GM18520 (cell line): ENCODE measurements around the gene DIP2B.

Source experiments
- ATAC-seq: cut with Tn5 transposase; IDR thresholded peaks from one replicate; pipeline ENCODE4 v1.9.1; 2021; ENCODE audit not compliant: unreplicated experiment

The DIP2B gene

DNA sequence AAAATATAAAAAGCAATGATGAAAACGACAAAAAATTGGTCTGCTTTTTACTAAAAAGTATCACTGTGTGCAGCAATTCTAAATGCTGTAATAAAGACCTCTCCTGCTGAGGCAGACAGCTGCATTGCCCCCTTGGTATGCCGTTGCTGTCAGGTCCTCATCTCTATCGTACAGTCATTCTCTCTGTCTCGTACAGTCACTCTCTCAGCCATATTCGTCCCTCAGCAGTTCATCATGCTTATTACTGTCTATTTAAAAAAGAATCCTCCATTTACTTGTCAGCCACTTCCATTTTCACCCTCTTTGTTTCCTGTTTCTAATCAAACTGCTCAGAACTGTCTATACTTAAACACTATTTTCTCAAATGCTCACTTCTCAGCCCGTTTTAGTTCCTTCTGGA, 123.6 kb downstream of the DIP2B start:
- ATAC-seq, result no peak

DNA sequence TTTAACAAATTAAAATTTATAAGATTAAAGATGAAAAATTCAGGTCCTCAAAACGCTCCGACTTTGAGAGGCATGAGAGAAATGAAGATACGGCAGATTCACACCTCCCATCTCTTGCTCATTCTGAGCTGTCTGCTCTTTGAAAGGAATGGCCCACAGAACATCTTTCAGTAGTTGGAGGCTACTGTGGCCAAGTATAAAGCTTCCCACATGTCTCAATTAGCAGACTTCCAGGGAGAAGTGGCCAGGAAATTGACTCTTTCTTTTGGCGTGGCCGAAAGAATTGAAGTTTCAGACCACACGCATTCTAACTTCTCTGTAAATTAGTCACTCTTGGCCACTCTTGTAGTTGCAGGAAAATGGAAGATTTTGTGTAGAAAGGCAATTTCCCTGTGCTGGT, 129.2 kb downstream of the DIP2B start:
- ATAC-seq, result no peak

DNA sequence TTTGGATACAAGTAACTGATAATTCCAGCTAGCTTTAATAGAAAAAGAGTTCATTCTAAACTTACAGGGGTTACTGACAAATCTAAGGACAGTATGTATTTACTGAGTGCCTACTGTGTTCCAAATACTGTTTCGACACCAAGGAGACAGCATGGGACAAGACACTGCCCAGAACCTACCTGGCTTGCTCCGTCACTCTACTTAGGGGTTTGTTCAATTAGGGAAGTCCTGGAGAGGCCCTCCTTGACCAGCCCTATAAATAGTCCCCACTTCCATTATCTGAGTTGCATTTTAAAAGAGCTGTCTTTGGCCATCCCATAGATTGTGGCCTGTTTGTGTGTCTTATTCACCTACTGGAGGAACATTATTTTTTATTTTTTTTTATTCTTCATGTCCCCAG, 129.6 kb downstream of the DIP2B start:
- no peak for ATAC-seq

DNA sequence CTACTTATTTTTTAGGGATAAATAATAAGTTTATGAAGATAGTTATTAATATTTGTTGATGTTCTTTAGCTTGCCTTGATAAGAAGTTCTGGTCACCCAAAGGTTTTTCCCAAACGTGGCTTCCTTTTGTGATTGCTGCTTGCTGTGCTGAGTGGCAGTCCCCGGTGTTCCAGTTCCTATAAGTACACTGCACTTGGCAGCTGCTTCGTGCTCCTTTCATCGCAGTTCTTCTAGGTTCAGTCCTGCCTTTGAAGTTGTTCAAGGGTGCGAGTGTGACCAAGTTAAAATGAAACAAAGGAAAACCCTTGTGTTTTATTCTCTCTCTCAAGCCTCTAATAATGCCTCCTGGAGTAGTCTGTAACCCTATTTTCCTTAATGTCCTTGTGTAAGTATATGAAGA, 130.6 kb downstream of the DIP2B start:
- ATAC-seq, result no peak

DNA sequence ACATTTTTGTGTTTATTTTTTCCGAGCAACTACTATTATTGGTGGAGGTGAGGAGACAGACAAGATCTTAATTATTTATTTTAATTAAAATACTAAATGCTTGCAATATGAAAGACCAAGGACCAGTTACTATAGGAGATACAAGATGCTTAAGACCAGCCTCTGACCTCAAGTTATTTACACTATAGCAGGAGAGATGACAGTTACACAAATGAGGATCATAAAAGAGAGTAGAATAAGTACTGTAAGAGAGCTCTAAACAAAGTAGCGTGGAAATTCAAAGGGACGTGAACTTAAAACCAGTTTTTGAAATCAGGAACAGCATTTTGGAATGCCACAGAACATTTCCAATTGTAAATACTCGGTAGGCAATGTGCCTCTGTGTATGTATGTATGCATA, 131.1 kb downstream of the DIP2B start:
- ATAC-seq, result no peak

DNA sequence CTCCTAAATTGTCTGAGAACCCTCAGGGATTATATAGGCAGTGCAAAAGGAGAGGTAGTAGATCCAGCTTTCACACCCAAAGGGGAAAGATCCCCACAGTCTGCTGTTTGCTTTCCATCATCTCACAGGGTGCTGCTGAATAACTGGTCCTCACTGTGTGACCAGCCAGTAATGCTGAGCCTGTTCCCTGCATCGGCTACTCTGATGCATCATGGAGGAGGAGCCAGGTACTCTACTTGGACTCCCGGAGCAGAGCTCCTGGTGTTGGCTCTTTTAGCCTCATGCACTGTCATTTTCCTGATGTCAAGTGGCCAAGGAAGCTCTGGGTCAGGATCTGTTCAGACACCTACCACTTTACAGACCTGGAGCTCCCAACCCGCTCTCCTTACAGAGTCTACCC, 131.7 kb downstream of the DIP2B start:
- no peak for ATAC-seq

DNA sequence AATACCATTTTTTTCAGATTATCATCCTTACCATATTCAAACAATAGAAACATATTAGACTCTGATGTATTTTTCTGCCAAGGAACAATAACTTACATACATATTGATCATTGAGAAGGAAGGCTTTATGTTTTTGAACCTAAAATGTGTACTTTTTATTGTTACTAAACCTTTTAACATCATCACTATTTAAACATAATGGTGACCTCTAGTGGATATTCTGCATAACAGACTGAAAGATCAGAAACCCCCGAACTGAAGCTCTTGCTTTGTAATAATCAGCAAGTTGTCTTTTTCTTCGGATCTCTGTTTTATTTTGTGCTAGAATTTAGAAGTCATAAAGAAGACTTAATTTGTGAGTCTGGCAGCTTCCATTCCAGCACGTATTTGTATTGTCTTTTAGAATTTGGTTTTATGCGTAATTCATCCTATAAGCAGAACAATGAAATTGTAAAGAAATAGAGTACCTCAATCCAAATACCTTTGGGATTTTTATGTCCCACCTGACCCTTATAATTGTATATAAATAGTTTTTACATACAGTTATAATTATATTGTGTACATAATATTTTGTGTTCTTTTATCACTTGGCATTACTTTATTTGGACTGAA, 133.2 kb downstream of the DIP2B start:
- no peak for ATAC-seq

DNA sequence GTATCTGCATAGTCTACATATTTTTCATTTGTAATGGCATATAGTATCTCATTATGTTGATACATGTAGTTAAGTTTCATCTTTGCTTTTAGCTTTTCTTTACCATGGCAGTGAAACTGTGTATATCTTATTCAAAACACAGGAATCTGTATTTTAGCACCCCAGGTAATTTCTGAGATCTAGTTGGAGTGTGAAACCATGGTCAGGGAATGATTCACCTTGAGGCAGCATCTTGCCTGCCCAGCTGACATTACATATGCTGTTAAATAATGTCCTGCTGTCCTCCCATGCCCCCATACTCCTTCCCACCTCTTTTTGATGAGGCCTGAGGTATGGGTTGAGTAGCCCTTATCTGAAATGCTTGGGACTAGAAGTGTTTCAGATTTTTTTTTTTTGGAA, 133.7 kb downstream of the DIP2B start:
- ATAC-seq, result no peak

DNA sequence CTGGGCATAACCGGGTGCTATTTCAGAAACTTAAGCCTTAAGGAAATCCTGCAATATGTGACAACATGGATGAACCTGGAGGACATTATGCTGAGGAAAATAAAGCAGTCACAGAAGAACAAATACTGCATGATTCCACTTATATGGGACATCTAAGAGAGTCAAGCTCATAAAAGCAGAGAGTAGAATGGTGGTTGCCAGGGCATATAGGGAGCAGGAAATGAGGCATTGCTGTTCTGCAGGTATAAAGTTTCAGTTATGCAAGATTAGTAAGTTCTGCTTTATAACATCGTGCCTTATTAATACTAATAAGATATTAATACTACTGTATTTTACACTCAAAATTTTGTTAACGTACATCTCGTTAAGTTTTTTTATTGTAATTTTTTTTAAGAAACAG, 134.9 kb downstream of the DIP2B start:
- no peak for ATAC-seq

DNA sequence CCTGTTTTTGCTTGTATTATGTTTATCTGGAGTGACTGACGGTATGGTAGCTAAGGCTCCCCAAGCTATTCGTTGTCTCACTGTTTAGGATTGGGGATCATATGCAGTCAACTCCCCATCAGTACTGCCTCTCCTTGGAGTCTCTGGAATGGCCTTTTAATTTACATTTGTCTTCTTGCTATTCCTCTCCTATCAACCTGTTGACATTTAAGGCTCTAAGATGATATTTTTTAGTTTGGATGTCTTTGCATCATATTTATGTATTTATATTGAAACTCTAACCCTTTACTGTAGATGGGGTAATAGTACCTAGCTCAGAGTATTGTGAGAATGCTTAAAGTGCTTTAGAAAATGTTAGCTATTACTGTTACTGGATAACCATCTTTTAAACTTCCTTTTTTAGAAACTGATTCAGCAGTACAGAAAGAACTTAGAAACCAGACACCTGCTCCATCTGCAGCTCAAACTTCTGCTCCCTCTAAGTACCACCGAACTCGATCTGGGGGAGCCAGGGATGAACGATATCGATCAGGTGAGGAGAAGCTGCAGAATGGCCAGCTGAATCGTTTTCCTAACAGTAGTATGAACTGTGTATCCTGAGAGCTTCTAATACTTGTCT, 135.6 kb downstream of the DIP2B start:
- no peak for ATAC-seq

DNA sequence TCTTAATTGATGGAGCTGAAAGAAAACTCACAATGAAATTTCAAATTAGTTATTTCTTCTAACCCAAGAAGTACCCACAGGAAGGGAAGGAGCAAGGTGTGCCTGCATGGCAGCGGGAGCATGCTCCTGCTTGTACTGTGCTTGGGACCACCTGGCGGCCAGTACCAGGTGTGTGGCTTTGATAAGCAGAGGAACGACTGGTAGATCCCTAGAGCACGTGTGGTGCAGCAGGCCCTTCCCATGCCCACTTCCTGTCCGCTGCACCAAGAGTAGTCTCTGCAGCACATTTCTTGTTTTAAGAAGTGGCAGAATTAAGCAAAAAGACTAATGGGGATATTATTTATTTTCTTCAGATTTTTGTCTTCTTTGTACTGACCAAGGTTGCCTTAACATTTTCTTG, 136.8 kb downstream of the DIP2B start:
- no peak for ATAC-seq

DNA sequence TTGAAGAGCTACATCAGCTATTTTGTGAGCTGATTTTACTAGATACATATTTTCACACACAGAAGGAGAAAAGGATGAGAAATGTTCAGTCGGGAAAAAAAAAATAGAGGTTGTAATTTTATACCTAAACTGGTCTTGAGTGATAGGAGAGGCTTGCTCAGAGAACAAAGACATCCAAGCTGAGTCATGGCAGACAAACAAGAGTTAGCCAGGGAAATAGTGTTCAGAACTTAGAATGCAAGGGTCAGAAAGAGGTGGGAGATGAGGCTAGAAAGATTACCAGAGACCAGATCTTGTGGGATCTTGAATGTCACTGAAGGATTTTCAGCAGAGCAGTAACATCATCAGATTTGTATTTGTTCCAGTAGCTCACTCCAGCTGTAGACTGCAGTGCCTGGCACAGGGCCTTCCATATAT, 137.3 kb downstream of the DIP2B start:
- ATAC-seq, result no peak

DNA sequence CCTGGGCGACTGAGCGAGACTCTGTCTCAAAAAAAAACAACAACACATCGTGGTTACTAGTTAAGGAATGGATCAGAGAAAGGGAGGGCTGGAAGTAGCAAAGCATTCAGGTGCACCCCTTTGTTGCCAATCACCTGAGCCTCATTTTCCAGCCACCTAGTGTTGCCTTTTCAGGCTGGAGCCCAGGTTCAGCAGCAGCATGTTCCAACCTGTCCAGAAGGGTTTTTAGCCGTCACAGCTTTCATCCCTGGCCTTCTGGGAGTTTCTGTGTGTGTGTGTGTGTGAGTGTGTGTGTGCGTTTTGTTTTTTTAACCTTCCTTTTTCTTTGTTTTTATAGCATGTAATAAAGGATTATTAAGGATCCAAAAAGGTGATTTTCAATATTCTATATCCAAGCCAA, 138.0 kb downstream of the DIP2B start:
- ATAC-seq, result no peak

DNA sequence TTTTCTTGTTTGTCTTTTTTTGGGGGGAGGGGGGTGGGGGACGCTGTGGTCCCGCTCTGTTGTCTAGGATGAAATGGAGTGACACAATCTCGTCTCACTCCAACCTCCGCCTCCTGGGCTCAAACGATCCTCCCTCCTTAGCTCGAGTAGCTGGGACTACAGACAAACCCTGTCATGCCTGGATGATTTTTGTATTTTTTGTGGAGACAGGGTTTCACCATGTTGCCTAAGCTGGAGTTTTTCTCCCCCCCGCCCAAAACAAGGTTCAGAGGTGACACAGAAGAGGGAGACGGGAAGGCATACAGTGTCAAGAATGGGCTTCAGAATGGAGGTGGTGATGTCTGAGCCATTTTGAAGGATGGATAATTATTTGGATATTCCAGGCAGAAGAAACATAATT, 142.2 kb downstream of the DIP2B start:
- ATAC-seq, result no peak

DNA sequence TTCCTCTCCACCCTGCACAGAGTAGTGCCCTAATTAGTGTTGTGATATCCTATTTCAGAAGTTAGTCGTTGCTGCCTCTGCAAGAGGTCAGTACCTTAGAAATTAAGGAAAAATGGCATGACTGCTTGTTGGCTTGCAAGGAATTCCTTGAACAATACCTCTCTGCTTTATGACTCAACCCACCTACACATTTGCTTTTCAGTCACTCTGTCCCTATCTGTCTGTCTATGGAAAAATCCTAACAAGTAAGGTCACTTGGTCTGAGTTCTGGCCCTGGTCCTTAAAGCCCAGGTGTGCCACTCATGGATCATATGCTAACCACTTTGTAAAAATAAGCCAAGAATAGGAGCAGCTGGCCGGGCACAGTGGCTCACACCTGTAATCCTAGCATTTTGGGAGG, 142.7 kb downstream of the DIP2B start:
- no peak for ATAC-seq

DNA sequence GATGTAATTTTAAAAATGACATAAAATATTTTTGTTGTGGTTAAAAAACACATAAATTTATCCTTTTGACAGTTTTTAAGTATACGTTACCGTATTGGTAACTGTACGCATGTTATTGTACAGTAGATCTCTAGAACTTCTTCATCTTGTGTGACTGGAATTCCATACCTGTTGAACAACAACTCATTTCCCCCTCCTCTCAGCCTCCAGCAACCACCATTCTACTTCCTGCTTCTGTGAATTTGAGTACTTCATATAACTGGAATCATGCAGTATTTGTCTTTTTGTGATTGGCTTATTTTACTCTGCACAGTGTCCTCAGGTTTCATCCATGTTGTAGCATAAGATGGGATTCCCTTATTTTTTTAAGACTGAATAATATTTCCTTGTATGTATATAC, 145.5 kb downstream of the DIP2B start:
- no peak for ATAC-seq

DNA sequence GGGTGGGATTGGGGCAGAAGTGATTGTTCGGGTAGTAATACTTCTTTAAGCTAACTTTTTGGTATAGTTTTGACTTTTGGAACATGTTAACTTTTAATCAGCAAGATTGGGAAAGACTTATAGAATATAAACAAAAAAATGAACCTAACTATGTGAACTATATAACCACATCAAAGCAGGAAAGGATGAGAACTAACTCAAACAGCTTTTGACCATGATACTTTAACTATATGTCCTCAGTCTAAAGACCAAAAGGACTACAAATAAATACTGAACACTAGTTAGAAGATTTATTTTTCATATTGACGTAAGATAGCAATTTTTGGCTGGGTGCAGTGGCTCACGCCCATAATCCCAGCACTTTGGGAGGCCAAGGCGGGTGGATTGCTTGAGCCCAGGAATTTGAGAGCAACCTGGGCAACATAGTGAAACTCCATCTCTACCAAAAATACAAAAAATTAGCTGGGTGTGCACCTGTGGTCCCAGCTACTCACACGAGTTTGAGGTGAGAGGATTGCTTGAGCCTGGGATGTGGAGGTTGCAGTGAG, 150.7 kb downstream of the DIP2B start:
- no peak for ATAC-seq

DNA sequence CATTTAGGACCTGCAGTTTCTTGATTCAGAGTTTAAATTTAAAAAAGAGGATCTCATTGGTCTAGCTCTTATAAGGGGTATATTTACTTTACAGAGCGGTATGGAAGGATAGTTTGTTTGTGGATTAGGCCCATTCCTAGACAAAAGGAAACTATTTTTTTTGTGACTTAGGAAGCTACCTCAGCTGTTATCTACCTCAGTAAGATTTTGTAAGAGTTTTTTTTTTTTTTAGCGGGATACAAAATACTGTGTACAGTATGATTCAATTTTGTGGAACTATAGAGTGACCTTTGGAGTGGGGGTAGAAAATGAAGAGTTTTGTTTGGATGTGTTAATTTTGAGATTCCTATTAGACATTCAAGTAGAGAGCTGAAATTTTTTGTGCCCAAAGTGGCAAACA, 154.5 kb downstream of the DIP2B start:
- ATAC-seq, result no peak

DNA sequence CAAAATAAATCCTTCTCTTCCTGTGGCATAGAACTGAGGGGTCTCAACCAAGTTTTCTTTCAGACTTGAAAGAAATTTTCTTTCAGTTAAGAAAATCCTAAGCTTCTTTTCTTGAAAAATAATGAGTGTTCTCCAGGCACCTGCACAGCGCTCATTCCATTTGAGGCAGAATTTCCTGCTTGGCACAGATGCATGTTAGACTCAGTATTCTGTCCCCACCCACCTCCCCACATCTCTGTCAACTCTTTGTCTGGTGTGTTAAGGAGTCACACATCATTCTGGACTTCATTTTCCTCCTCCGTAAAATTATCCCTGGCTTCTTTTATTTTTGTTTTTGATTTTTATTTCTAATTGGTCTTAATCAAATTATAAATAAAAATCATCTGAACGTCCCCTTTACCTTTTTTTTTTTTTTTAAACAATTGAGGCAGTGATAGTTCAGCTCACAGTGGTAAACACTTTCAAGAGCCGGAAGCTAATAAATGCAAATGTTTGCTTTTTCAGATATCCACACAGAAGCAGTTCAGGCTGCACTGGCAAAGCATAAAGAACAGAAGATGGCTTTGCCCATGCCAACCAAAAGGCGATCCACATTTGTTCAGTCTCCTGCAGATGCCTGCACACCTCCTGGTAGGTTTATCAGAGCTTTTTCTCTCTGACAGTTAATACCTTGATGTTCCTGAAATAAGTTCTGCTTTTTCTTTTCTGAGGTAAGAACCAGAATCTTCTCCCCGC, 155.1 kb downstream of the DIP2B start:
- ATAC-seq, result no peak

DNA sequence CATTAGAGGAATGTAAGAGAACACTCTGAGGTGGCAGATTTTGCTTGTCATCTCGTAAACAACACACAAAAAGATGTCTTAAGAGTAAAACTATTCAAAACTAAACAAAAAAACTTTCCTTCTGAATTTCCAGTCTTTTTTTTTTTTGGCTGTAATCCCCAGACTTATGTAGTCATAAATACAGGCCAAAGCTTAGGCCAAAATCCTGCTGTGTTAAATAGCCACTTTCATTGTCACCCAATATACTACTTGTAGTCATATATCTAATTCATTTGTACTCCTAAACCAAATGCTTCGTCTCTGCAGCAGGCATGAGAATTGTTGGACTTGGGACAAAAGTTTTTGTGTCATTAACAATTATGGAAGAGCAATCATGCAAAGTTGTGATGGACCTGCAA, 155.6 kb downstream of the DIP2B start:
- no peak for ATAC-seq

DNA sequence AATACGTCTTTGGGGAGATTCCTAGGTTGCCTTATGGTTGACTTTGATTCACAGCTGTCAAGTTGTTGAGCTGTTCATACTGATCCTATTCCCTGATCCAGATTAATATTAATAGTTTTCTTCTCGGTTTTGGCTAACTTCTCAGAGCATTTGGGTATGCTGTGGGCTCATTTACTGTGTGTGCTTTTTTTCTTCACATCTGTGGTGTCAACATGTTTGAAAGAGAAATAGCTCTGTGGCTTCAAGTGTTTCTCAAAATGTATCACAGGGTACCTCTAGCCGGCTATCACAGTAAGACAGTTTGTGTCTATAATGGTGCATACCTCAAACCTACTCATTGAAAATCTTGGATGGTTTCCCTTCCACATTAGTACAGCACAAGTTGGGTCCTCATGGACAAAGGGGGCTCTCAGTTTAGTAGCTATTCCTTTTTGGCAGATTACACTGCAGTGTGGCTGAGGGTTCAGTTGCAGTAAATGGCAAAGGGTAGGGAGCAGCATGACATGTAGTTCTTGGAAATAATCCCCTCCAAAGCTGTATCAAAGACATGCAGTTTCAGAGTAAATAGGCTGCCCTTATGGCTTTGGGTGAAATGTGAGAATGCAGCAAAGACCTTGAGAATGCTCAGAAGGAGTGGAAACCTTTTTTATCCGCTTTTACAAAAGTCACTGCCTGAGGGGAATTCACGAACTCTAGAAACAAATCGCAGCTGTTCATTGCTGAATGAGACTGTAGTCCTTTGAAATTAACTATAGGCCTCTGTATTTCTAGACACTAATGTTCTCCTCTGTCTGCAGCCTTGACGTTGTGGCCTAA, 156.7 kb downstream of the DIP2B start:
- ATAC-seq, result peak; percentile 29
